ENCODE data around the gene PCED1A.

PCED1A gene

GRCh38 chr20:2820084-2820895, 20.2 kb downstream of the PCED1A start:
- POLR2A ChIA-PET, result interaction anchor here (1.4 kb wide), 1 partner anchor 156 kb away, joined by 3 read pairs; the partner anchor contains the start of gene IDH3B

GRCh38 chr20:2817891-2818595, 22.4 kb downstream of the PCED1A start:
- TF ChIP-seq SUZ12 (IDR thresholded peaks at IDR 0.05) (no peak), FOXM1 (IDR thresholded peaks at IDR 0.05; ENCODE audit: borderline replicate concordance) (no peak), FOXK2 (IDR thresholded peaks at IDR 0.05) (no peak), TARDBP (IDR thresholded peaks at IDR 0.05) (no peak), HDGF (IDR thresholded peaks at IDR 0.05; ENCODE audit: borderline replicate concordance) (no peak), NFRKB (IDR thresholded peaks at IDR 0.05) (no peak), CTBP1 (IDR thresholded peaks at IDR 0.05; ENCODE audit: borderline replicate concordance) (no peak), FOXA1 (IDR thresholded peaks at IDR 0.05) (no peak), PKNOX1 (IDR thresholded peaks at IDR 0.05) (no peak), ARNT (IDR thresholded peaks at IDR 0.05) (no peak), BHLHE40 (IDR thresholded peaks at IDR 0.05; ENCODE audit: borderline replicate concordance) (no peak), SP1 (IDR thresholded peaks at IDR 0.05) (no peak), ELF4 (IDR thresholded peaks at IDR 0.05) (no peak), L3MBTL2 (conservative IDR thresholded peaks at IDR 0.05) (no peak), ZNF384 (IDR thresholded peaks at IDR 0.05) (no peak)
- ChIA-PET CTCF (no interaction called here), POLR2A (no interaction called here)
- no peak for DNase-seq (ENCODE audit: extremely low spot score)

More at GRCh38 chr20:2820084-2820895, 20.2 kb downstream of the PCED1A start:
- CTCF ChIA-PET, result no interaction called here
- peak; percentile 47 for DNase-seq (ENCODE audit: extremely low spot score)
- TF ChIP-seq ELF4 (IDR thresholded peaks at IDR 0.05) (no peak), PKNOX1 (IDR thresholded peaks at IDR 0.05) (no peak), ARNT (IDR thresholded peaks at IDR 0.05) (no peak), LEF1 (IDR thresholded peaks at IDR 0.05; ENCODE audit: borderline replicate concordance) (no peak), ZNF384 (IDR thresholded peaks at IDR 0.05) (no peak), L3MBTL2 (conservative IDR thresholded peaks at IDR 0.05) (no peak), FOXM1 (IDR thresholded peaks at IDR 0.05; ENCODE audit: borderline replicate concordance) (no peak), BHLHE40 (IDR thresholded peaks at IDR 0.05; ENCODE audit: borderline replicate concordance) (no peak), FOXK2 (IDR thresholded peaks at IDR 0.05) (no peak), NFRKB (IDR thresholded peaks at IDR 0.05) (no peak), CTBP1 (IDR thresholded peaks at IDR 0.05; ENCODE audit: borderline replicate concordance) (no peak), FOXA1 (IDR thresholded peaks at IDR 0.05) (no peak), HDGF (IDR thresholded peaks at IDR 0.05; ENCODE audit: borderline replicate concordance) (no peak), SP1 (IDR thresholded peaks at IDR 0.05) (no peak), TARDBP (IDR thresholded peaks at IDR 0.05) (no peak)

- POLR2A ChIA-PET, result no interaction called here
These were observed 23.1 kb downstream of the PCED1A start for GRCh38 chr20:2817341-2817726.

GRCh38 chr20:2816583-2817340, 23.7 kb downstream of the PCED1A start:
- ChIA-PET CTCF (interaction anchor here (0.7 kb wide), 1 partner anchor 198 kb away, joined by 3 read pairs; no protein-coding TSS in a partner anchor), POLR2A (no interaction called here)
- DNase-seq (ENCODE audit: extremely low spot score), result peak; percentile 48
- TF ChIP-seq HDGF (IDR thresholded peaks at IDR 0.05; ENCODE audit: borderline replicate concordance) (no peak), ARNT (IDR thresholded peaks at IDR 0.05) (no peak), ZNF384 (IDR thresholded peaks at IDR 0.05) (no peak)

More at GRCh38 chr20:2817341-2817726, 23.1 kb downstream of the PCED1A start:
- CTCF ChIA-PET, result no interaction called here
- no peak for DNase-seq (ENCODE audit: extremely low spot score)
- no peak for TF ChIP-seq FOXM1 (IDR thresholded peaks at IDR 0.05; ENCODE audit: borderline replicate concordance)
- TF ChIP-seq FOXK2 (IDR thresholded peaks at IDR 0.05), result no peak
- TF ChIP-seq ELF4 (IDR thresholded peaks at IDR 0.05), result no peak
- TF ChIP-seq SUZ12 (IDR thresholded peaks at IDR 0.05), result no peak
- TF ChIP-seq CTBP1 (IDR thresholded peaks at IDR 0.05; ENCODE audit: borderline replicate concordance), result no peak
- no peak for TF ChIP-seq L3MBTL2 (conservative IDR thresholded peaks at IDR 0.05)
- no peak for TF ChIP-seq BHLHE40 (IDR thresholded peaks at IDR 0.05; ENCODE audit: borderline replicate concordance)
- TF ChIP-seq SP1 (IDR thresholded peaks at IDR 0.05), result no peak
- no peak for TF ChIP-seq HDGF (IDR thresholded peaks at IDR 0.05; ENCODE audit: borderline replicate concordance)
- TF ChIP-seq ARNT (IDR thresholded peaks at IDR 0.05), result no peak
- no peak for TF ChIP-seq FOXA1 (IDR thresholded peaks at IDR 0.05)
- no peak for TF ChIP-seq LEF1 (IDR thresholded peaks at IDR 0.05; ENCODE audit: borderline replicate concordance)

- CTCF ChIA-PET, result no interaction called here
- POLR2A ChIA-PET, result no interaction called here
- DNase-seq (ENCODE audit: extremely low spot score), result no peak
These were observed 24.3 kb downstream of the PCED1A start, which contains the start of gene TMEM239 for GRCh38 chr20:2816030-2816582. Gene TMEM239 (plus strand): TSS chr20:2816364. CDS start chr20:2816555, 191 bp downstream.

More at GRCh38 chr20:2816030-2816582, 24.3 kb downstream of the PCED1A start, which contains the start of gene TMEM239:
- TF ChIP-seq FOXK2 (IDR thresholded peaks at IDR 0.05) (no peak), BHLHE40 (IDR thresholded peaks at IDR 0.05; ENCODE audit: borderline replicate concordance) (no peak), ZNF384 (IDR thresholded peaks at IDR 0.05) (no peak)

All from HEK293T (cell line).